Inflammatory macrophage (primary cell): ENCODE measurements around the gene IL18.
A peak's percentile ranks its signal among the peaks of the same experiment; 100 is the strongest.
"Not testable (repeated sequence)": the region's sequence is repeated elsewhere in the genome, so short reads cannot be mapped to it uniquely, and the experiment has no call there.

ENCODE experiments used
- DNase-seq, 2 donors: peaks; one replicate each; pipeline ENCODE4 v3.0.0-alpha.2; 2020 to 2022

IL18 gene

DNA sequence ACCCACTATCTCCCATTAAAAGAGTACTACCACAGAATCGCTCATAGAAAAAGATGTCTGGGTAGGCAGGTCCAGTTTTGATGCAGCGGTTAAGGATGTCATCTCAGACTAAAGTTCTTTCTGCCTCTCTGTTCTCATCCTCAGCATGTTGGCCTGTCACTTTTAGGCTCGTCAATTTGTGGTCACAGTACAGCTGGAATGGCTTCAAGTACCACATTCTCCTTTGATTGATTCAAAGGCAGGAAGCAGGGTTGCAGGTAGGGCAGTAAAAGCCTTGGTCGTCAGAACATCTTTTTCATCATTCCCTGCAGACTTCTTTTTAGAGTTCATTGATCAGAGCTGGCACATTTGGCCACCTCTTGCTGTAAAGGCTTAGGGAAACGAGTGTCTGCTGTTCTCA is 48.5 kb downstream of the IL18 start:
- no peak for DNase-seq

- no peak for DNase-seq
Measured at GRCh38 chr11:112114460-112114859, 49.4 kb downstream of the IL18 start.

GRCh38 chr11:112113539-112114457 is 50.1 kb downstream of the IL18 start:
- DNase-seq, result peak; percentile 65 to 67

DNA sequence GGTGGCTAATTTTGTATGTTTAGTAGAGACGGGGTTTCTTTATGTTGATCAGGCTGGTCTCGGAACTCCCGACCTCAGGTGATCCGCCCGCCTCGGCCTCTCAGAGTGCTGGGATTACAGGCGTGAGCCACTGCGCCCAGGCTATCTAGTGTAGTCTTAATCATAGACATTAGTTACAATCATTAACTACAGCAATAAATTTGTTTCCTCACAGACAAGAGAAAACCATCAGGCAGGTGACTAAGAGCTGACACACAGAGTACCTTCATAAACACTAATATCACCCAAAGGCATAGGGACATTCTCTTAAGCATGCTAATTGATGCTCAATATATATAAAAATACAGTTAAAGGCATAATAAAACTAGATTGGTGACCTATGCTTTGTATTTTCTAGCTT is 57.8 kb downstream of the IL18 start:
- DNase-seq, result no peak

- DNase-seq, result peak; percentile 70 to 82
Measured at GRCh38 chr11:112103446-112103845, 60.4 kb downstream of the IL18 start.

- DNase-seq, result no peak
Measured at GRCh38 chr11:112100462-112100861, 63.4 kb downstream of the IL18 start.

DNA sequence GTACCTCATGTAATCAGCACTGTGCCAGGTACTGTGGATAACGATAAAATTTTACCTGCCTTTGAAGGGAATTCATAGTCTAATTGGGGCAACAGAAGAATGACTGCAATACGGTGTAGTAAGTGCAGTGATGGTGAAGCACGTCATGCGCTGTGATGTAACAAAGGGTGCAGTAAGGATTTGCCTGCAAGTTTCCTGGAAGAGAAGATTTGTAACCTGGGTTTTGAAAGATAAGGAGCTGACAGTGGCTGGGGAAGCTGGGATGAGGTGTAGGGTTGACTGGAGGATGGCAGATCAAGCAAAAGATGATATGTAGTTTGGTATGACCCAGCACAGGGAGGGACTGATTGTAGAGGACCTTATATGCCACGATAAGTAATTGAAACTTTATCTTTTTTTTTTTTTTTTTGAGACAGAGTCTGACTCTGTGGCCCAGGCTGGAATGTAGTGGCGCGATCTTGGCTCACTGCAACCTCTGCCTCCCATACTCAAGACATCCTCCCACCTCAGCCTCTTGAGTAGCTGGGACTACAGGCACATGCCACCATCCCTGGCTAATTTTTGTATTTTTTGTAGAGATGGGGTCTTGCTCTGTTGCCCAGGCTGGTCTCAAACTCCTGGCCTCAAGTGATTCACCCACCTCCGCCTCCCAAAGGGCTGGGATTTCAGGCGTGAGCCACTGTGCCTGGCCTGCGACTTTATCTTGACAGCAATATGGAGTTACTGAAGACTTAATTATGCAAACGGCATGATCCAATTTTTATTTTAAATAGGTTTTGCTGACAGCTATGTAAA is 66.0 kb downstream of the IL18 start:
- no peak for DNase-seq

DNA sequence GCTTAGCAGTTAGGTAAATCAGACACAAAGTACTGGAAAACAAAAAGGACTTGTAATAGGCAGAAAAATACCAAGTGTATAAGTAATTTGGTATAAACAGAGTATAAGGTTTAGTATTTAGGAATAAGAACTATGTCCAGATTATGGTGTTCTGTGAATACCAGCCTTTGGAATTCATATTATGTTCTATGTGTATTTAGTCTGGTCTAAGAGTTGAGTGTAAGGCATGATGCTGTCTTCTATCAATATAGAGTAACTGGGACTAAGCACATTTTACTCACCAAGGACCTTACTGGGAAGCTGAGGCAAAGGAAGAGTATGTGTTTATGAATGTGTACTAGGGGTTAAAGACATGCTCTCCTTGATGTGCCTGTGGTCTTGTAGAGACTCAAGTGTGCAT is 67.7 kb downstream of the IL18 start:
- no peak for DNase-seq

GRCh38 chr11:112095302-112095701 is 68.6 kb downstream of the IL18 start:
- DNase-seq, result not testable (repeated sequence)
